Keratinocyte (primary cell): ENCODE data around the gene ENO4. TPM values are rescaled to one million over a fixed set of nuclear protein-coding genes. Genes with fewer than 3 reads are reported as not detected.

Experiments
- DNase-seq: peaks from one replicate; pipeline ENCODE4 v3.0.0-alpha.2; 2011; ENCODE audit warnings: low read depth, missing footprints, low spot score
- FAIRE-seq: peaks from 2 replicates; lab custom pipeline; 2011; peaks lifted over from hg19 to GRCh38; lab: Jason Lieb, UNC
- H2AFZ ChIP-seq: 2 replicates; pipeline ENCODE4 v1.6.0; 2012; ENCODE audit warnings: low read length, control low read depth, inconsistent platforms; ENCODE audit not compliant: control insufficient read depth
- H3K27ac ChIP-seq: 2 replicates; pipeline ENCODE4 v1.5.1; 2011; ENCODE audit warnings: low read length; ENCODE audit not compliant: control insufficient read depth, insufficient read depth
- H3K27me3 ChIP-seq: 3 replicates; pipeline ENCODE4 v1.6.0; 2011; ENCODE audit warnings: low read length; ENCODE audit not compliant: control insufficient read depth, insufficient read depth; ENCODE audit errors: extremely low read depth
- H3K36me3 ChIP-seq, 2 experiments: 2 replicates in 1 of 2; 3 replicates in 1 of 2; pipeline ENCODE4 v1.5.1; 2011; ENCODE audit warnings: low read length in 2 of 2, mild to moderate bottlenecking in 1 of 2; ENCODE audit not compliant: control insufficient read depth in 2 of 2, insufficient read depth in 2 of 2; ENCODE audit errors: extremely low read depth in 1 of 2
- H3K4me1 ChIP-seq: 3 replicates; pipeline ENCODE4 v1.5.1; 2011; ENCODE audit warnings: low read length; ENCODE audit not compliant: control insufficient read depth, insufficient read depth; ENCODE audit errors: extremely low read depth
- H3K4me2 ChIP-seq: 3 replicates; pipeline ENCODE4 v1.6.0; 2011; ENCODE audit warnings: low read depth, low read length; ENCODE audit not compliant: control insufficient read depth, insufficient read depth; ENCODE audit errors: extremely low read depth
- H3K4me3 ChIP-seq, 3 experiments: fragments of 200-600 bp in 1 of 3; sonication (generic) in 1 of 3; 2 replicates in 2 of 3; 3 replicates in 1 of 3; pipeline ENCODE4 v1.5.1; 2011 to 2016; ENCODE audit warnings: low read length in 3 of 3, mild to moderate bottlenecking in 3 of 3, control low read depth in 2 of 3, inconsistent platforms in 1 of 3, low read depth in 1 of 3, mixed read lengths in 1 of 3, mixed run types in 1 of 3, moderate library complexity in 1 of 3; ENCODE audit not compliant: control insufficient read depth in 2 of 3, insufficient read depth in 2 of 3; ENCODE audit errors: extremely low read depth in 1 of 3
- H3K79me2 ChIP-seq: 2 replicates; pipeline ENCODE4 v1.6.0; 2012; ENCODE audit warnings: low read length; ENCODE audit not compliant: control insufficient read depth, insufficient read depth
- H3K9ac ChIP-seq: 3 replicates; pipeline ENCODE4 v1.6.0; 2011; ENCODE audit warnings: low read length; ENCODE audit not compliant: control insufficient read depth, insufficient read depth; ENCODE audit errors: extremely low read depth
- H3K9me1 ChIP-seq: 3 replicates; pipeline ENCODE4 v1.6.0; 2011; ENCODE audit warnings: low read length; ENCODE audit not compliant: control insufficient read depth, insufficient read depth; ENCODE audit errors: extremely low read depth
- H3K9me3 ChIP-seq: 2 replicates; pipeline ENCODE4 v1.5.1; 2012; ENCODE audit warnings: low read depth, low read length; ENCODE audit not compliant: control insufficient read depth
- H4K20me1 ChIP-seq: 3 replicates; pipeline ENCODE4 v1.6.0; 2011; ENCODE audit warnings: low read length; ENCODE audit not compliant: control insufficient read depth, insufficient read depth; ENCODE audit errors: extremely low read depth
- CTCF ChIP-seq, 3 experiments: IDR thresholded peaks in 1 of 3; conservative IDR thresholded peaks in 1 of 3; optimal IDR thresholded peaks in 1 of 3; 2 replicates in 2 of 3; 3 replicates in 1 of 3; pipeline versions ENCODE3 to v1.5.1; 2011; ENCODE audit warnings: low read length in 3 of 3, mild to moderate bottlenecking in 3 of 3, moderate library complexity in 2 of 3, control low read depth in 1 of 3, inconsistent platforms in 1 of 3; ENCODE audit not compliant: insufficient read depth in 2 of 3; ENCODE audit errors: extremely low read depth in 1 of 3
- EZH2 ChIP-seq: IDR thresholded peaks from one replicate; pipeline ENCODE4 v1.6.1; 2012; ENCODE audit warnings: inconsistent platforms, mild to moderate bottlenecking, low read length, moderate library complexity
- dilution Hi-C: fragments of 300-500 bp; cut with MboI; formaldehyde crosslinking; loops from one replicate; pipeline ENCODE4 v1.7.0; 2020; ENCODE audit warnings: low sequenced_read_pairs; ENCODE audit not compliant: extremely low pct_ligation_motif_present
- polyA plus RNA-seq, 5 experiments: library from polyadenylated mRNA; depleted of rRNA in 3 of 5; stranded (reverse) in 3 of 5; stranded (forward) in 1 of 5; unstranded in 1 of 5; fragments of >200 nt; gene quantifications; 1 replicate in 1 of 5; 2 replicates in 3 of 5; 3 replicates in 1 of 5; pipeline versions ENCODE4 v1.2.1 to v1.2.3, GENCODE V29; 2011 to 2012; ENCODE audit warnings: missing spikeins in 2 of 5, low read depth in 1 of 5, low replicate concordance in 1 of 5

Gene ENO4
- polyA plus RNA-seq, 1 donor (not counting 4 experiments of a cell fraction or from before 2014, with no cell fraction given) = 0.35 TPM

- no peaks in the 10 kb centered on the region for H3K4me1 ChIP-seq
- FAIRE-seq = no peak
- no peaks in the 10 kb centered on the region for H3K79me2 ChIP-seq
- H3K27me3 ChIP-seq = peaks cover 5% of the 10 kb centered on the region
- H2AFZ ChIP-seq = no peak overlapping the region
- no peak for DNase-seq
- no peak overlapping the region for H3K27ac ChIP-seq
- H3K9me3 ChIP-seq = no peaks in the 10 kb centered on the region
- no peak for TF ChIP-seq EZH2
- no peak for TF ChIP-seq CTCF (optimal IDR thresholded peaks at IDR 0.05 in 1 of 3, IDR thresholded peaks at IDR 0.05 in 1 of 3, conservative IDR thresholded peaks at IDR 0.05 in 1 of 3; ENCODE audit: extremely low read depth in 1 of 3, insufficient read depth in 2 of 3, low read length in 3 of 3)
- H3K9ac ChIP-seq = no peak overlapping the region
- dilution Hi-C loops = no loop called here
- no peak overlapping the region for H3K4me3 ChIP-seq
- H3K4me2 ChIP-seq = no peak overlapping the region
- H3K9me1 ChIP-seq = no peaks in the 10 kb centered on the region
- no peaks in the 10 kb centered on the region for H4K20me1 ChIP-seq
- H3K36me3 ChIP-seq = no peaks in the 10 kb centered on the region
Observed at GRCh38 chr10:116817780-116818343, 31.4 kb upstream of the ENO4 start.

GRCh38 chr10:116819999-116820677 is 29.2 kb upstream of the ENO4 start:
- H3K9ac ChIP-seq = no peak overlapping the region
- H3K27me3 ChIP-seq = peaks cover 2% of the 10 kb centered on the region
- no peak overlapping the region for H3K4me2 ChIP-seq
- no peaks in the 10 kb centered on the region for H3K4me1 ChIP-seq
- H3K9me3 ChIP-seq = no peaks in the 10 kb centered on the region
- no peak for TF ChIP-seq CTCF (optimal IDR thresholded peaks at IDR 0.05 in 1 of 3, IDR thresholded peaks at IDR 0.05 in 1 of 3, conservative IDR thresholded peaks at IDR 0.05 in 1 of 3; ENCODE audit: extremely low read depth in 1 of 3, insufficient read depth in 2 of 3, low read length in 3 of 3)
- TF ChIP-seq EZH2 = no peak
- no peak overlapping the region for H3K27ac ChIP-seq
- dilution Hi-C loops = no loop called here
- no peak overlapping the region for H2AFZ ChIP-seq
- H3K4me3 ChIP-seq = no peak overlapping the region
- DNase-seq = no peak
- H3K36me3 ChIP-seq = no peaks in the 10 kb centered on the region
- FAIRE-seq = no peak
- H3K9me1 ChIP-seq = no peaks in the 10 kb centered on the region
- H3K79me2 ChIP-seq = no peaks in the 10 kb centered on the region
- no peaks in the 10 kb centered on the region for H4K20me1 ChIP-seq
